HG03097 (cell line): ENCODE data around the gene PDE4C.
A peak's percentile ranks its signal among the peaks of the same experiment; 100 is the strongest.
"Not testable (repeated sequence)": the region's sequence is repeated elsewhere in the genome, so short reads cannot be mapped to it uniquely, and the experiment has no call there.

ENCODE experiments used
- ATAC-seq: cut with Tn5 transposase; IDR thresholded peaks from one replicate; pipeline ENCODE4 v1.9.1; 2021; ENCODE audit not compliant: unreplicated experiment, low FRiP score

PDE4C gene

GRCh38 chr19:18224525-18225354 is 1.5 kb downstream of the PDE4C start:
- peak; percentile 83 for ATAC-seq

- no peak for ATAC-seq
Observed at GRCh38 chr19:18223860-18224524, 2.2 kb downstream of the PDE4C start.

- ATAC-seq = no peak
Observed at GRCh38 chr19:18221815-18222725, 4.2 kb downstream of the PDE4C start.

- no peak for ATAC-seq
Observed at GRCh38 chr19:18220632-18221275, 5.5 kb downstream of the PDE4C start.

- no peak for ATAC-seq
Observed at GRCh38 chr19:18219911-18220631, 6.2 kb downstream of the PDE4C start.

GRCh38 chr19:18218600-18218999 is 7.6 kb downstream of the PDE4C start:
- no peak for ATAC-seq

GRCh38 chr19:18218159-18218558 is 8.1 kb downstream of the PDE4C start:
- no peak for ATAC-seq

GRCh38 chr19:18216789-18217188 is 9.4 kb downstream of the PDE4C start:
- no peak for ATAC-seq

- no peak for ATAC-seq
Observed at GRCh38 chr19:18214779-18215433, 11.3 kb downstream of the PDE4C start.

GRCh38 chr19:18211683-18212082 is 14.6 kb downstream of the PDE4C start:
- ATAC-seq = no peak

- not testable (repeated sequence) for ATAC-seq
Observed at GRCh38 chr19:18209912-18210311, 16.3 kb downstream of the PDE4C start.

- no peak for ATAC-seq
Observed at GRCh38 chr19:18208098-18208951, 17.9 kb downstream of the PDE4C start.

- no peak for ATAC-seq
Observed at GRCh38 chr19:18206018-18206417, 20.2 kb downstream of the PDE4C start.

- ATAC-seq = no peak
Observed at GRCh38 chr19:18205200-18205892, 20.9 kb downstream of the PDE4C start.

GRCh38 chr19:18204394-18205199 is 21.6 kb downstream of the PDE4C start:
- peak; percentile 5 for ATAC-seq

GRCh38 chr19:18203863-18204393 is 22.3 kb downstream of the PDE4C start, which contains the start of gene RAB3A:
Gene RAB3A (minus strand): TSS chr19:18204042. CDS start chr19:18202740, 1,302 bp downstream.
- ATAC-seq = peak; percentile 88
